H9 (cell line): ENCODE measurements around the gene HOMER1. TPM values are rescaled to one million over a fixed set of nuclear protein-coding genes. Genes with fewer than 3 reads are reported as not detected.

ENCODE experiments used
- DNase-seq: peaks from one replicate; pipeline ENCODE4 v3.0.0-alpha.2; 2017
- H2AFZ ChIP-seq: one replicate; pipeline ENCODE4 v1.6.1; 2013; ENCODE audit warnings: mild to moderate bottlenecking, low read length, control low read depth, moderate library complexity
- H2AK5ac ChIP-seq: 2 replicates; pipeline ENCODE4 v1.6.1; 2013; ENCODE audit warnings: low read length, control low read depth, mixed read lengths; ENCODE audit not compliant: insufficient read length
- H2BK120ac ChIP-seq: one replicate; pipeline ENCODE4 v1.6.1; 2013; ENCODE audit warnings: low read depth, mild to moderate bottlenecking, low read length, control low read depth, inconsistent platforms; ENCODE audit not compliant: poor library complexity, severe bottlenecking
- H2BK12ac ChIP-seq: 2 replicates; pipeline ENCODE4 v1.6.1; 2013; ENCODE audit warnings: low read length, control low read depth, mixed read lengths, low read depth; ENCODE audit not compliant: insufficient read length
- H2BK15ac ChIP-seq: 2 replicates; pipeline ENCODE4 v1.6.1; 2013; ENCODE audit warnings: low read depth, low read length, control low read depth
- H2BK20ac ChIP-seq: one replicate; pipeline ENCODE4 v1.6.1; 2013; ENCODE audit warnings: low read depth, mild to moderate bottlenecking, low read length, control low read depth, inconsistent platforms; ENCODE audit not compliant: poor library complexity, severe bottlenecking
- H2BK5ac ChIP-seq: 2 replicates; pipeline ENCODE4 v1.6.1; 2013; ENCODE audit warnings: low read length, control low read depth, mixed read lengths; ENCODE audit not compliant: insufficient read length
- H3K14ac ChIP-seq: 2 replicates; pipeline ENCODE4 v1.6.1; 2013; ENCODE audit warnings: low read length, control low read depth; ENCODE audit not compliant: insufficient read depth
- H3K18ac ChIP-seq: 2 replicates; pipeline ENCODE4 v1.6.1; 2013; ENCODE audit warnings: low read depth, mild to moderate bottlenecking, mixed read lengths, low read length, control low read depth; ENCODE audit not compliant: insufficient read length
- H3K23ac ChIP-seq: 2 replicates; pipeline ENCODE4 v1.6.1; 2013; ENCODE audit warnings: low read length, control low read depth, mixed read lengths, low read depth; ENCODE audit not compliant: insufficient read length
- H3K23me2 ChIP-seq: 2 replicates; pipeline ENCODE4 v1.6.1; 2013; ENCODE audit warnings: low read depth, mild to moderate bottlenecking, mixed read lengths, low read length, control low read depth; ENCODE audit not compliant: insufficient read length, poor library complexity, severe bottlenecking
- H3K27ac ChIP-seq: 2 replicates; pipeline ENCODE4 v1.5.1; 2013; ENCODE audit warnings: low read length, control low read depth, mixed read lengths, low read depth; ENCODE audit not compliant: insufficient read length
- H3K27me3 ChIP-seq: 2 replicates; pipeline ENCODE4 v1.6.1; 2013; ENCODE audit warnings: low read length, control low read depth, inconsistent platforms; ENCODE audit not compliant: insufficient read depth
- H3K4ac ChIP-seq: 2 replicates; pipeline ENCODE4 v1.6.1; 2013; ENCODE audit warnings: low read depth, mild to moderate bottlenecking, control low read depth, inconsistent platforms, low read length, moderate library complexity
- H3K4me1 ChIP-seq: 2 replicates; pipeline ENCODE4 v1.6.1; 2013; ENCODE audit warnings: low read length, control low read depth, inconsistent platforms; ENCODE audit not compliant: insufficient read depth
- H3K4me2 ChIP-seq: 2 replicates; pipeline ENCODE4 v1.6.1; 2013; ENCODE audit warnings: low read length, control low read depth, mixed read lengths; ENCODE audit not compliant: insufficient read length, insufficient read depth
- H3K56ac ChIP-seq: 2 replicates; pipeline ENCODE4 v1.6.1; 2013; ENCODE audit warnings: low read depth, mild to moderate bottlenecking, mixed read lengths, low read length, control low read depth; ENCODE audit not compliant: insufficient read length
- H3K79me1 ChIP-seq: 2 replicates; pipeline ENCODE4 v1.6.1; 2013; ENCODE audit warnings: low read depth, mild to moderate bottlenecking, moderate library complexity, low read length, control low read depth, inconsistent platforms; ENCODE audit not compliant: insufficient read depth, poor library complexity, severe bottlenecking
- H3K79me2 ChIP-seq: 2 replicates; pipeline ENCODE4 v1.6.1; 2013; ENCODE audit warnings: low read length, control low read depth, inconsistent platforms; ENCODE audit not compliant: insufficient read depth
- H3K9ac ChIP-seq: 2 replicates; pipeline ENCODE4 v1.6.1; 2013; ENCODE audit warnings: low read length, control low read depth, mixed read lengths; ENCODE audit not compliant: insufficient read length; ENCODE audit errors: extremely low read depth
- H3K9me3 ChIP-seq: one replicate; pipeline ENCODE4 v1.6.1; 2013; ENCODE audit warnings: low read depth, low read length, inconsistent platforms; ENCODE audit not compliant: control insufficient read depth
- H3T11ph ChIP-seq: one replicate; pipeline ENCODE4 v1.6.1; 2013; ENCODE audit warnings: mild to moderate bottlenecking, low read length, control low read depth, inconsistent platforms
- H4K20me1 ChIP-seq: one replicate; pipeline ENCODE4 v1.6.1; 2013; ENCODE audit not compliant: control insufficient read depth, insufficient read length, insufficient read depth
- H4K5ac ChIP-seq: 2 replicates; pipeline ENCODE4 v1.6.1; 2013; ENCODE audit warnings: low read depth, mild to moderate bottlenecking, mixed read lengths, low read length, control low read depth; ENCODE audit not compliant: insufficient read length
- H4K8ac ChIP-seq: replicated peaks from 2 replicates; pipeline ENCODE4 v1.6.1; 2013; ENCODE audit warnings: low read length, control low read depth, mixed read lengths, low read depth; ENCODE audit not compliant: insufficient read length
- H4K91ac ChIP-seq: 2 replicates; pipeline ENCODE4 v1.6.1; 2013; ENCODE audit warnings: low read depth, mild to moderate bottlenecking, moderate library complexity, mixed read lengths, low read length, control low read depth; ENCODE audit not compliant: insufficient read length
- H3K27ac Mint-ChIP-seq, 3 experiments: 2 replicates in 2 of 3; 3 replicates in 1 of 3; pipeline ENCODE4 v1.8.0; 2020 to 2021; ENCODE audit warnings: mixed read lengths in 3 of 3, mild to moderate bottlenecking in 1 of 3, moderate library complexity in 1 of 3
- H3K27me3 Mint-ChIP-seq: 2 replicates; pipeline ENCODE4 v1.8.0; 2021; ENCODE audit warnings: low read depth, mild to moderate bottlenecking, moderate library complexity, mixed read lengths
- H3K36me3 Mint-ChIP-seq, 3 experiments: 2 replicates in 2 of 3; 3 replicates in 1 of 3; pipeline ENCODE4 v1.8.0; 2020 to 2021; ENCODE audit warnings: low read depth in 3 of 3, mixed read lengths in 3 of 3; ENCODE audit not compliant: insufficient read depth in 1 of 3
- H3K4me1 Mint-ChIP-seq, 2 experiments: 2 replicates each; pipeline ENCODE4 v1.8.0; 2020; ENCODE audit warnings: mixed read lengths in 2 of 2
- H3K4me3 Mint-ChIP-seq, 2 experiments: 2 replicates in 1 of 2; 3 replicates in 1 of 2; pipeline ENCODE4 v1.8.0; 2020 to 2021; ENCODE audit warnings: mild to moderate bottlenecking in 2 of 2, mixed read lengths in 2 of 2, moderate library complexity in 1 of 2
- H3K9me3 Mint-ChIP-seq, 2 experiments: 2 replicates in 1 of 2; 3 replicates in 1 of 2; pipeline ENCODE4 v1.8.0; 2020; ENCODE audit warnings: mild to moderate bottlenecking in 2 of 2, mixed read lengths in 2 of 2, moderate library complexity in 1 of 2
- WGBS: extraction: QIAGEN DNeasy Blood & Tissue Kit; methylation state at CpG from one replicate; pipeline ENCODE4 v1.1.7; 2013; ENCODE audit warnings: missing lambda C conversion rate, low lambda C conversion rate, mixed read lengths; ENCODE audit not compliant: insufficient read length; ENCODE audit errors: extremely low coverage; 5-methylcytosine and 5-hydroxymethylcytosine counted together
- total RNA-seq: library from RNA; stranded (reverse); gene quantifications from 2 replicates; pipeline ENCODE4 v1.2.1, GENCODE V29; 2021
- TF ChIP-seq, protein P1 (sequence below): fragments of 200-600 bp; sonication (generic); conservative IDR thresholded peaks from 3 replicates; pipeline ENCODE4 v1.8.0; 2021; ENCODE audit warnings: antibody characterized with exemption, mild to moderate bottlenecking

HOMER1 gene
- total RNA-seq, 1 experiment from 2014 or later: 39.5 TPM

DNA sequence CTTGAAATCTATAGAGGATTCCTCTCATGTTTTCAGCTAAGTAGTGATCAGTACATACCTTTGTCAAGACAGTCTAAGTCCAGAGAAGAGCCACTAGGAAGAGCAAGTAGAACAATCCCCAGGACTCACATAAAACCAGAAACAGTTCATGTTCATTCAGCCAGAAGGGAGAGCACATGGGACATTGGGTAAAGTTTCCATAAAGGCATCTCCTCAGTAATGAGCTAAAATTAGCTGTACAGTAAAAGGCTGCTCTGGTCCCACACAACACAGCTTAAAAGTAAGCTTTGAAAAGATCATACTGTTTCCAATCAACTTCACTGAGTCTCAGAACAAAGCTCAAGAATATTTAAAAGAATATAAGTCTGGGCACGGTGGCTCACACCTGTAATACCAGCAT, 32.4 kb downstream of the HOMER1 start:
- H3K9me3 Mint-ChIP-seq: peaks cover 0 to 3% of the 10 kb centered on the region in 2 experiments; a peak in 1 of 5 replicates

More for the DNA sequence above, 32.4 kb downstream of the HOMER1 start:
- peaks cover 23 to 33% of the 10 kb centered on the region in 2 experiments for H3K4me1 Mint-ChIP-seq
- H3T11ph ChIP-seq: no peak overlapping the region
- H4K20me1 ChIP-seq: no peaks in the 10 kb centered on the region
- H3K9me3 ChIP-seq: no peaks in the 10 kb centered on the region
- H3K14ac ChIP-seq: no peak overlapping the region
- no peaks in the 10 kb centered on the region for H3K79me1 ChIP-seq
- H3K23ac ChIP-seq: no peak overlapping the region
- no peak overlapping the region for H3K27ac ChIP-seq
- H2BK15ac ChIP-seq: no peak overlapping the region
- no peak overlapping the region for H2BK5ac ChIP-seq
- H4K8ac ChIP-seq: no peak overlapping the region
- no peak overlapping the region for H2BK120ac ChIP-seq
- no peak overlapping the region for H2BK12ac ChIP-seq
- H3K36me3 Mint-ChIP-seq: peaks cover 0 to 3% (median 1%) of the 10 kb centered on the region in 3 experiments; a peak in 2 of 7 replicates
- TF ChIP-seq, protein P1, sequence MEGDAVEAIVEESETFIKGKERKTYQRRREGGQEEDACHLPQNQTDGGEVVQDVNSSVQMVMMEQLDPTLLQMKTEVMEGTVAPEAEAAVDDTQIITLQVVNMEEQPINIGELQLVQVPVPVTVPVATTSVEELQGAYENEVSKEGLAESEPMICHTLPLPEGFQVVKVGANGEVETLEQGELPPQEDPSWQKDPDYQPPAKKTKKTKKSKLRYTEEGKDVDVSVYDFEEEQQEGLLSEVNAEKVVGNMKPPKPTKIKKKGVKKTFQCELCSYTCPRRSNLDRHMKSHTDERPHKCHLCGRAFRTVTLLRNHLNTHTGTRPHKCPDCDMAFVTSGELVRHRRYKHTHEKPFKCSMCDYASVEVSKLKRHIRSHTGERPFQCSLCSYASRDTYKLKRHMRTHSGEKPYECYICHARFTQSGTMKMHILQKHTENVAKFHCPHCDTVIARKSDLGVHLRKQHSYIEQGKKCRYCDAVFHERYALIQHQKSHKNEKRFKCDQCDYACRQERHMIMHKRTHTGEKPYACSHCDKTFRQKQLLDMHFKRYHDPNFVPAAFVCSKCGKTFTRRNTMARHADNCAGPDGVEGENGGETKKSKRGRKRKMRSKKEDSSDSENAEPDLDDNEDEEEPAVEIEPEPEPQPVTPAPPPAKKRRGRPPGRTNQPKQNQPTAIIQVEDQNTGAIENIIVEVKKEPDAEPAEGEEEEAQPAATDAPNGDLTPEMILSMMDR: no peak
- H4K5ac ChIP-seq: no peak overlapping the region
- no peaks in the 10 kb centered on the region for H3K23me2 ChIP-seq
- peaks cover 4% of the 10 kb centered on the region; the same call in 1 of the 2 replicates for H3K4me1 ChIP-seq
- H3K4ac ChIP-seq: no peak overlapping the region
- H3K18ac ChIP-seq: no peak overlapping the region
- H3K27me3 ChIP-seq: no peaks in the 10 kb centered on the region
- WGBS: no CpG with 5 or more reads among the region's 1 CpG
- H2AK5ac ChIP-seq: no peak overlapping the region
- no peak overlapping the region for H3K4me3 Mint-ChIP-seq
- no peak overlapping the region for H3K4me2 ChIP-seq
- no peak overlapping the region for H3K9ac ChIP-seq
- no peak for DNase-seq
- H3K56ac ChIP-seq: no peak overlapping the region
- no peaks in the 10 kb centered on the region for H3K27me3 Mint-ChIP-seq
- H2AFZ ChIP-seq: no peak overlapping the region
- no peak overlapping the region for H4K91ac ChIP-seq
- H2BK20ac ChIP-seq: no peak overlapping the region
- H3K79me2 ChIP-seq: peaks cover 10% of the 10 kb centered on the region; the same call in 1 of the 2 replicates
- peak overlapping the region in 1 of 3 experiments; percentile 15; a peak in 2 of 7 replicates for H3K27ac Mint-ChIP-seq
